ENCODE results near the gene SMIM1. TPM values are rescaled to one million over a fixed set of nuclear protein-coding genes. Genes with fewer than 3 reads are reported as not detected.

SMIM1 gene
- total and polyA plus RNA-seq, 9 of the 15 experiments (the other 6 are each of a cell fraction or from before 2014, with no cell fraction given) = 2.3 to 125 (median 24.3) TPM

DNA sequence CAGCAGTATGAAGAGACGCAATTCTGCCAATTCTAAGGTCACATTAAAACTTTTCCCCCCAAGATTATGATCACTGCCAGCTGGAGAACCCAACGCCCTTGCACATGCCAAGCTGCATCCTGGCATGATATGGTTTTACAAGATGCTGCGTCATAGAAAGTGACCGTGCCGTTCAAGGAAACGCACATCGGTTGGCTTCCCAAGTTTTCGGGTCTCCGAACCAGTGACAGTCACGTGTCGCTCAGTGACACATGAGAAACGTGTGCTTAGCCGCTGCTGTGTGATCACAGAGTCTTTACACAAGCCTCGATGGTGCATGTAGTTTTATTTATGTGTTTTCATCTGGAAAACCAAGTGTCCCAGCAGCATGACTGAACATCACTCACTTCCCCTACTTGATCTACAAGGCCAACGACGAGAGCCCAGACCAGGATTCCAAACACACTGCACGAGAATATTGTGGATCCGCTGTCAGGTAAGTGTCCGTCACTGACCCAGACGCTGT, 7.4 kb downstream of the SMIM1 start:
- no peaks in the 10 kb centered on the region for H4K20me1 ChIP-seq (replicated peaks; ENCODE audit: control insufficient read depth, insufficient read depth, low read length)
- FAIRE-seq = no peak
- 94% methylated on average over 20 of the region's 20 CpGs for WGBS (ENCODE audit: insufficient coverage, low coverage, missing lambda C conversion rate)
- no peak overlapping the region for H3K4me3 ChIP-seq
- in situ Hi-C loops (cut with MboI) (no loop called here), intact Hi-C loops (cut with micrococcal nuclease) (loop anchor here (5.0 kb wide), 1 partner anchor 77 kb away; the partner anchor contains the start of genes CEP104 and DFFB)
- no peak overlapping the region for H3K27ac ChIP-seq (ENCODE audit: extremely low read depth, low read depth, low read length)
- no peak overlapping the region for H2AFZ ChIP-seq (ENCODE audit: low read depth, low read length)
- peaks cover 71% of the 10 kb centered on the region for H3K36me3 ChIP-seq (ENCODE audit: control insufficient read depth, insufficient read depth, low read length)
- ChIA-PET POLR2A (interaction anchor here (1.0 kb wide), 1 partner anchor 11 kb away, joined by 3 read pairs; no protein-coding TSS in a partner anchor), CTCF (ENCODE audit: low intra/inter-chr PET ratio) (no interaction called here)
- peaks cover 15 to 54% of the 10 kb centered on the region in 2 experiments for H3K4me1 ChIP-seq (replicated peaks in 1 of 2; ENCODE audit: control insufficient read depth in 2 of 2, insufficient read depth in 2 of 2, low read length in 2 of 2)
- no TSS peak for BruUV-seq (replicated peaks)
- H3K9me1 ChIP-seq (ENCODE audit: control insufficient read depth, insufficient read depth, low read length) = peaks cover 5% of the 10 kb centered on the region
- H3K9ac ChIP-seq (ENCODE audit: insufficient read depth in 1 of 2, low read depth in 2 of 2, low read length in 2 of 2) = peak overlapping the region in 1 of 2 experiments; percentile 37; a peak in 1 of 4 replicates
- H3K4me2 ChIP-seq (ENCODE audit: insufficient read depth, low read length) = no peak overlapping the region
- DNase-seq (ENCODE audit: extremely low read depth in 1 of 4, low spot score in 3 of 4) = no peak
- no peaks in the 10 kb centered on the region for H3K27me3 ChIP-seq (ENCODE audit: control insufficient read depth in 2 of 2, insufficient read depth in 2 of 2, low read length in 2 of 2)
- H3K79me2 ChIP-seq (ENCODE audit: control insufficient read depth, insufficient read depth, low read length) = peaks cover 6% of the 10 kb centered on the region; the same call in 2 of the 3 replicates
- no peaks in the 10 kb centered on the region for H3K9me3 ChIP-seq (replicated peaks; ENCODE audit: control insufficient read depth, insufficient read depth, low read depth, low read length)
- no peak for ATAC-seq
- TF ChIP-seq SP1 (CRISPR knock-in tag; IDR thresholded peaks at IDR 0.05) (0 out of 2 replicates have a peak, but pooled peaks have one; percentile 25), ZSCAN32 (CRISPR knock-in tag; IDR thresholded peaks at IDR 0.05) (no peak), ZNF347 (CRISPR knock-in tag; IDR thresholded peaks at IDR 0.05; ENCODE audit: low read depth) (no peak), ZNF778 (CRISPR knock-in tag; IDR thresholded peaks at IDR 0.05) (no peak), PURB (CRISPR knock-in tag; IDR thresholded peaks at IDR 0.05; ENCODE audit: low read depth) (no peak), ZNF408 (CRISPR knock-in tag; IDR thresholded peaks at IDR 0.05; ENCODE audit: low read depth) (no peak), ZNF316 (IDR thresholded peaks at IDR 0.05) (no peak), TCF7L2 (IDR thresholded peaks at IDR 0.05; ENCODE audit: low read depth, low read length) (no peak), EWSR1 (IDR thresholded peaks at IDR 0.05; ENCODE audit: borderline replicate concordance, low read depth, partially characterized antibody) (no peak), ZNF586 (CRISPR knock-in tag; conservative IDR thresholded peaks at IDR 0.05) (no peak), MECOM (CRISPR knock-in tag; IDR thresholded peaks at IDR 0.05) (0 out of 2 replicates have a peak, but pooled peaks have one; percentile 9), KAT2B (IDR thresholded peaks at IDR 0.05; ENCODE audit: low read depth, low read length) (no peak)
- TF ChIP-seq, protein P1, sequence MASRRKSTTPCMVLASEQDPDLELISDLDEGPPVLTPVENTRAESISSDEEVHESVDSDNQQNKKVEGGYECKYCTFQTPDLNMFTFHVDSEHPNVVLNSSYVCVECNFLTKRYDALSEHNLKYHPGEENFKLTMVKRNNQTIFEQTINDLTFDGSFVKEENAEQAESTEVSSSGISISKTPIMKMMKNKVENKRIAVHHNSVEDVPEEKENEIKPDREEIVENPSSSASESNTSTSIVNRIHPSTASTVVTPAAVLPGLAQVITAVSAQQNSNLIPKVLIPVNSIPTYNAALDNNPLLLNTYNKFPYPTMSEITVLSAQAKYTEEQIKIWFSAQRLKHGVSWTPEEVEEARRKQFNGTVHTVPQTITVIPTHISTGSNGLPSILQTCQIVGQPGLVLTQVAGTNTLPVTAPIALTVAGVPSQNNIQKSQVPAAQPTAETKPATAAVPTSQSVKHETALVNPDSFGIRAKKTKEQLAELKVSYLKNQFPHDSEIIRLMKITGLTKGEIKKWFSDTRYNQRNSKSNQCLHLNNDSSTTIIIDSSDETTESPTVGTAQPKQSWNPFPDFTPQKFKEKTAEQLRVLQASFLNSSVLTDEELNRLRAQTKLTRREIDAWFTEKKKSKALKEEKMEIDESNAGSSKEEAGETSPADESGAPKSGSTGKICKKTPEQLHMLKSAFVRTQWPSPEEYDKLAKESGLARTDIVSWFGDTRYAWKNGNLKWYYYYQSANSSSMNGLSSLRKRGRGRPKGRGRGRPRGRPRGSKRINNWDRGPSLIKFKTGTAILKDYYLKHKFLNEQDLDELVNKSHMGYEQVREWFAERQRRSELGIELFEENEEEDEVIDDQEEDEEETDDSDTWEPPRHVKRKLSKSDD (conservative IDR thresholded peaks at IDR 0.05; ENCODE audit: low read length) = no peak
- TF ChIP-seq, protein P2, sequence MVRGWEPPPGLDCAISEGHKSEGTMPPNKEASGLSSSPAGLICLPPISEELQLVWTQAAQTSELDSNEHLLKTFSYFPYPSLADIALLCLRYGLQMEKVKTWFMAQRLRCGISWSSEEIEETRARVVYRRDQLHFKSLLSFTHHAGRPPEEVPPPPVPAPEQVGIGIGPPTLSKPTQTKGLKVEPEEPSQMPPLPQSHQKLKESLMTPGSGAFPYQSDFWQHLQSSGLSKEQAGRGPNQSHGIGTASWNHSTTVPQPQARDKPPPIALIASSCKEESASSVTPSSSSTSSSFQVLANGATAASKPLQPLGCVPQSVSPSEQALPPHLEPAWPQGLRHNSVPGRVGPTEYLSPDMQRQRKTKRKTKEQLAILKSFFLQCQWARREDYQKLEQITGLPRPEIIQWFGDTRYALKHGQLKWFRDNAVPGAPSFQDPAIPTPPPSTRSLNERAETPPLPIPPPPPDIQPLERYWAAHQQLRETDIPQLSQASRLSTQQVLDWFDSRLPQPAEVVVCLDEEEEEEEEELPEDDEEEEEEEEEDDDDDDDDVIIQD (CRISPR knock-in tag; IDR thresholded peaks at IDR 0.05) = no peak
- TF ChIP-seq, protein P3, sequence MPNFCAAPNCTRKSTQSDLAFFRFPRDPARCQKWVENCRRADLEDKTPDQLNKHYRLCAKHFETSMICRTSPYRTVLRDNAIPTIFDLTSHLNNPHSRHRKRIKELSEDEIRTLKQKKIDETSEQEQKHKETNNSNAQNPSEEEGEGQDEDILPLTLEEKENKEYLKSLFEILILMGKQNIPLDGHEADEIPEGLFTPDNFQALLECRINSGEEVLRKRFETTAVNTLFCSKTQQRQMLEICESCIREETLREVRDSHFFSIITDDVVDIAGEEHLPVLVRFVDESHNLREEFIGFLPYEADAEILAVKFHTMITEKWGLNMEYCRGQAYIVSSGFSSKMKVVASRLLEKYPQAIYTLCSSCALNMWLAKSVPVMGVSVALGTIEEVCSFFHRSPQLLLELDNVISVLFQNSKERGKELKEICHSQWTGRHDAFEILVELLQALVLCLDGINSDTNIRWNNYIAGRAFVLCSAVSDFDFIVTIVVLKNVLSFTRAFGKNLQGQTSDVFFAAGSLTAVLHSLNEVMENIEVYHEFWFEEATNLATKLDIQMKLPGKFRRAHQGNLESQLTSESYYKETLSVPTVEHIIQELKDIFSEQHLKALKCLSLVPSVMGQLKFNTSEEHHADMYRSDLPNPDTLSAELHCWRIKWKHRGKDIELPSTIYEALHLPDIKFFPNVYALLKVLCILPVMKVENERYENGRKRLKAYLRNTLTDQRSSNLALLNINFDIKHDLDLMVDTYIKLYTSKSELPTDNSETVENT (CRISPR knock-in tag; IDR thresholded peaks at IDR 0.05) = no peak
